GM12878 (cell line): Measurements from ENCODE around the gene BTBD10.

Experiments
- ETV6 ChIP-seq, 2 experiments: fragments of 450-650 bp in 1 of 2; IDR thresholded peaks in 1 of 2; conservative IDR thresholded peaks in 1 of 2; 2 replicates each; pipeline ENCODE4 v1.6.1; 2014; ENCODE audit warnings: antibody characterized with exemption in 1 of 2, borderline replicate concordance in 1 of 2, low read depth in 1 of 2, mild to moderate bottlenecking in 1 of 2, moderate library complexity in 1 of 2
- HDGF ChIP-seq: fragments of 450-650 bp; IDR thresholded peaks from 2 replicates; pipeline ENCODE4 v1.6.1; 2016; ENCODE audit warnings: antibody characterized with exemption
- IKZF1 ChIP-seq: fragments of 450-650 bp; conservative IDR thresholded peaks from 2 replicates; pipeline ENCODE4 v1.6.1; 2017; ENCODE audit warnings: antibody characterized with exemption, mild to moderate bottlenecking
- MYC ChIP-seq: IDR thresholded peaks from 2 replicates; pipeline ENCODE4 v1.6.1; 2011; ENCODE audit warnings: mild to moderate bottlenecking, low read length, moderate library complexity, inconsistent platforms; ENCODE audit not compliant: insufficient read depth, insufficient replicate concordance, insufficient read length, severe bottlenecking
- RAD21 ChIP-seq: IDR thresholded peaks from 2 replicates; pipeline ENCODE4 v1.6.1; 2011; ENCODE audit warnings: mild to moderate bottlenecking, low read depth, low read length, moderate library complexity; ENCODE audit not compliant: insufficient read depth
- RAD51 ChIP-seq: fragments of 450-650 bp; IDR thresholded peaks from 2 replicates; pipeline ENCODE4 v1.6.1; 2016; ENCODE audit warnings: moderate library complexity, mild to moderate bottlenecking, inconsistent platforms
- TF ChIP-seq, protein P1 (sequence below): IDR thresholded peaks from 2 replicates; pipeline ENCODE4 v1.6.1; 2012; ENCODE audit warnings: low read depth, low read length, improper control_type of control experiment
- TF ChIP-seq, protein P2 (sequence below), 3 experiments: IDR thresholded peaks in 2 of 3; conservative IDR thresholded peaks in 1 of 3; 2 replicates each; pipeline ENCODE4 v1.5.1; 2011; ENCODE audit warnings: low read depth in 3 of 3, low read length in 3 of 3, mild to moderate bottlenecking in 3 of 3, control low read depth in 2 of 3, moderate library complexity in 2 of 3, inconsistent platforms in 1 of 3, mixed read lengths in 1 of 3; ENCODE audit not compliant: control insufficient read depth in 2 of 3, insufficient read depth in 1 of 3; ENCODE audit errors: extremely low read depth in 1 of 3

DNA sequence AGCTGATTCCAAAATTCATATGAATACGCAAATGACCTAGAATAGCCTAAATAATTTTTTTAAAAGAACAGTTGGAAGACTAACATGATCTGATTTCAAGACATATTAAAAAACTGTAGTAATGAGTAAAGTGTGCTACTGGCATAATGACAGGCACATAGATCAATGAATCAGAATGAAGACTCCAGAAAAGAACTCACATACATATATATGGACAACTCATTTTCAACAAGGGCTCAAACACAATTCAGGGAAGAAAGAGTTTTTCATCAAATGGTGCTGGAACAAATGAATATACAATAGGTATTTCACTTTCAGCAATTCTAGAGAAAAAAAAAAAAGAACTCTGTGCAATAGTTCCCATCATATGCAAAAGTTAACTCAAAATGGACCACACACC is 33.7 kb downstream of the BTBD10 start:
- TF ChIP-seq HDGF (no peak), MYC (no peak), ETV6 (conservative IDR thresholded peaks at IDR 0.05 in 1 of 2, IDR thresholded peaks at IDR 0.05 in 1 of 2; ENCODE audit: borderline replicate concordance in 1 of 2, low read depth in 1 of 2) (no peak), RAD21 (no peak), IKZF1 (no peak), RAD51 (no peak)
- TF ChIP-seq, protein P1, sequence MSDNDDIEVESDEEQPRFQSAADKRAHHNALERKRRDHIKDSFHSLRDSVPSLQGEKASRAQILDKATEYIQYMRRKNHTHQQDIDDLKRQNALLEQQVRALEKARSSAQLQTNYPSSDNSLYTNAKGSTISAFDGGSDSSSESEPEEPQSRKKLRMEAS: no peak
- TF ChIP-seq, protein P2, sequence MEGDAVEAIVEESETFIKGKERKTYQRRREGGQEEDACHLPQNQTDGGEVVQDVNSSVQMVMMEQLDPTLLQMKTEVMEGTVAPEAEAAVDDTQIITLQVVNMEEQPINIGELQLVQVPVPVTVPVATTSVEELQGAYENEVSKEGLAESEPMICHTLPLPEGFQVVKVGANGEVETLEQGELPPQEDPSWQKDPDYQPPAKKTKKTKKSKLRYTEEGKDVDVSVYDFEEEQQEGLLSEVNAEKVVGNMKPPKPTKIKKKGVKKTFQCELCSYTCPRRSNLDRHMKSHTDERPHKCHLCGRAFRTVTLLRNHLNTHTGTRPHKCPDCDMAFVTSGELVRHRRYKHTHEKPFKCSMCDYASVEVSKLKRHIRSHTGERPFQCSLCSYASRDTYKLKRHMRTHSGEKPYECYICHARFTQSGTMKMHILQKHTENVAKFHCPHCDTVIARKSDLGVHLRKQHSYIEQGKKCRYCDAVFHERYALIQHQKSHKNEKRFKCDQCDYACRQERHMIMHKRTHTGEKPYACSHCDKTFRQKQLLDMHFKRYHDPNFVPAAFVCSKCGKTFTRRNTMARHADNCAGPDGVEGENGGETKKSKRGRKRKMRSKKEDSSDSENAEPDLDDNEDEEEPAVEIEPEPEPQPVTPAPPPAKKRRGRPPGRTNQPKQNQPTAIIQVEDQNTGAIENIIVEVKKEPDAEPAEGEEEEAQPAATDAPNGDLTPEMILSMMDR (IDR thresholded peaks at IDR 0.05 in 2 of 3, conservative IDR thresholded peaks at IDR 0.05 in 1 of 3; ENCODE audit: control insufficient read depth in 2 of 3, extremely low read depth in 1 of 3, insufficient read depth in 1 of 3, low read depth in 3 of 3, low read length in 3 of 3): no peak
